Uterus (tissue), 2 donors: ENCODE results near the gene PDK2.

Experiments
- CTCF ChIP-seq, 4 experiments: fragments of 200-600 bp in 2 of 4; fragments of 450-650 bp in 2 of 4; sonication (generic) in 2 of 4; IDR thresholded peaks; one replicate each; pipeline ENCODE4 v1.5.1; 2016 to 2019; ENCODE audit warnings: antibody characterized with exemption in 4 of 4, mild to moderate bottlenecking in 2 of 4, moderate library complexity in 1 of 4
- POLR2A ChIP-seq, 2 donors: fragments of 450-650 bp; IDR thresholded peaks; one replicate each; pipeline ENCODE4 v1.6.1; 2016; ENCODE audit warnings: antibody characterized with exemption in 2 of 2, mild to moderate bottlenecking in 1 of 2, moderate library complexity in 1 of 2

GRCh38 chr17:50090071-50090470 lies 5.1 kb upstream of the PDK2 start:
- TF ChIP-seq CTCF (IDR thresholded peaks at IDR 0.05) (no peak), POLR2A (IDR thresholded peaks at IDR 0.05) (no peak)
